Mesodermal cell (in vitro differentiated cells): ENCODE results near the gene NKG7.

Experiments used
- H3K27ac ChIP-seq: 2 replicates; pipeline ENCODE4 v1.7.0; 2013; ENCODE audit warnings: mild to moderate bottlenecking, low read depth, low read length, moderate library complexity; ENCODE audit not compliant: severe bottlenecking
- H3K36me3 ChIP-seq: 2 replicates; pipeline ENCODE4 v1.7.1; 2013; ENCODE audit warnings: mild to moderate bottlenecking, low read length, moderate library complexity; ENCODE audit not compliant: control insufficient read depth, insufficient read depth
- H3K4me1 ChIP-seq: one replicate; pipeline ENCODE4 v1.7.1; 2013; ENCODE audit warnings: mild to moderate bottlenecking, low read length; ENCODE audit not compliant: insufficient read depth, control insufficient read depth, poor library complexity, severe bottlenecking
- H3K4me3 ChIP-seq: 2 replicates; pipeline ENCODE4 v1.7.0; 2013; ENCODE audit warnings: low read length, control low read depth, mild to moderate bottlenecking; ENCODE audit not compliant: insufficient read depth, poor library complexity, severe bottlenecking; ENCODE audit errors: extremely low read depth
- H3K9me3 ChIP-seq: 2 replicates; pipeline ENCODE4 v1.7.1; 2013; ENCODE audit warnings: mild to moderate bottlenecking, low read length, moderate library complexity; ENCODE audit not compliant: control insufficient read depth
- WGBS, 2 experiments: methylation state at CpG; one replicate each; pipeline ENCODE4 v1.1.5; 2013; ENCODE audit warnings: missing lambda C conversion rate in 2 of 2; ENCODE audit not compliant: insufficient coverage in 2 of 2; 5-methylcytosine and 5-hydroxymethylcytosine counted together

NKG7 gene

DNA sequence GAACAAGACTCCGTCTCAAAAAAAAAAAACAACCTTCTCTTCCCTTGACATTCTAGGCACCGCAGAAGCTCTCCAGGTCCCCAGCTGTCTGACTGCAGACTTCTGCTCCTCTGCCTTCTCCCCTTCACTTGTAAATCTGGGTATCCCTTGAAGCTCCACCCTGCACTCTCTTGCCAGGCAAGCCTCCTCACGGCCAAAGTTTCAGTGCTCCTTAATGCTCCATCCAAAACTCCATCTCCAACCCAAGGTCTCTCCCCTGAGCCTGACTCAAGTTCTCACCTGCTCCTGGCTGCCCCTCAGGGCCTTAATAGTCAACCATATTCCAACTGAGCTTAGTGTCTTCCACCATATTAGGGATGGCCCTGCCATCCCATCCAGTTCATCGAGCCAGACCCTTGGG lies 2.2 kb downstream of the NKG7 start:
- no peaks in the 10 kb centered on the region for H3K36me3 ChIP-seq
- no peak overlapping the region for H3K4me3 ChIP-seq
- H3K9me3 ChIP-seq, result no peaks in the 10 kb centered on the region
- 88 to 92% methylated on average over 4 of the region's 4 CpGs for WGBS, 2 experiments
- H3K27ac ChIP-seq, result no peak overlapping the region
- H3K4me1 ChIP-seq, result peaks cover 17% of the 10 kb centered on the region

DNA sequence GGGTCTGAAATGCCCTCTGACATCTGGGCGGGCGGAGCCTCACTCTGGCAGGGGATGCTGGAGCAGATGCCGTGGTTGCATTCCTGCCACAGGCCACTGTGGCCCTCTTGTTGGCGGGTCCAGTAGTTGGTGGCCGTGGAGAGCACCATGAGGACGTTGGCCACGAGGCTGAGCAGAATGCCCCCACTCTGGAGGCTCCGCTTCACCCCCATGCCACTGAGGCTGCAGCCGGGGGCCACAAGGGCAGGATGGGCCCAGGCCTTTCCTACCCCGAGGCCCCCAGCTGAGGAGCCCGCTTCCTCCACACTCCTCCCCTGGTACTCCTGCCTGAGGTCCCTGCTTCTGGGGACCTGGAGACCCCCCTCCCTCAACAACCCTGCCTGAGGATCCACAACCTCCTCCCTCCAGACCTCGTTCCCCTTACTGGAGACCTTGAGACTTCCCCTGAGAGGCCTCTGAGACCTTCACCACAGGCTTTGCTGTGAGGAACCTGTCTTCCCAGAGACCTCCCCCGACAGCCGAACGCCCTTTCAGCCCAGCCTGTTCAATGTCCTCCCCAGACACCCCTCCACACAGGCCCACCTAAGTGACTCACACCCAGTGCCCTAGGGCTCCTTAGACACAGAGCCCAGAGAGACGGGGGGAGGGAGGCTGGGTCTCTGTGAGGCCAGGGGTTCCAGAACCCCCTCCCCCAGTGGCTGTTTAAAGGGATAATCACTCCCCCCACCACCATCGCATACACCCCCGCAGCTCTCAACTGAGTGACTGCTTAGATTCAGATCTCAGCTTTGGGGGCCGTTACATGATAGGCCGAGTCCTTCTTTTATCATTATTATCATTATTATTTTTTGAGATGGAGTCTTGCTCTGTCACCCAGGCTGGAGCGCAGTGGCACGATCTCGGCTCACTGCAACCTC lies 3.8 kb downstream of the NKG7 start, which contains the start of gene CLDND2:
CLDND2 (minus strand) TSS at position 638 of the 917 bp plus-strand sequence; CDS start at position 212, 426 bp downstream.
- peaks cover 27% of the 10 kb centered on the region for H3K4me1 ChIP-seq
- 47 to 59% methylated on average over 11 to 12 of the region's 23 CpGs for WGBS, 2 experiments
- H3K36me3 ChIP-seq, result no peaks in the 10 kb centered on the region
- no peaks in the 10 kb centered on the region for H3K9me3 ChIP-seq
- H3K4me3 ChIP-seq, result peak within 1 kb of the TSS; percentile 96
- peak within 1 kb of the TSS; percentile 91 for H3K27ac ChIP-seq

DNA sequence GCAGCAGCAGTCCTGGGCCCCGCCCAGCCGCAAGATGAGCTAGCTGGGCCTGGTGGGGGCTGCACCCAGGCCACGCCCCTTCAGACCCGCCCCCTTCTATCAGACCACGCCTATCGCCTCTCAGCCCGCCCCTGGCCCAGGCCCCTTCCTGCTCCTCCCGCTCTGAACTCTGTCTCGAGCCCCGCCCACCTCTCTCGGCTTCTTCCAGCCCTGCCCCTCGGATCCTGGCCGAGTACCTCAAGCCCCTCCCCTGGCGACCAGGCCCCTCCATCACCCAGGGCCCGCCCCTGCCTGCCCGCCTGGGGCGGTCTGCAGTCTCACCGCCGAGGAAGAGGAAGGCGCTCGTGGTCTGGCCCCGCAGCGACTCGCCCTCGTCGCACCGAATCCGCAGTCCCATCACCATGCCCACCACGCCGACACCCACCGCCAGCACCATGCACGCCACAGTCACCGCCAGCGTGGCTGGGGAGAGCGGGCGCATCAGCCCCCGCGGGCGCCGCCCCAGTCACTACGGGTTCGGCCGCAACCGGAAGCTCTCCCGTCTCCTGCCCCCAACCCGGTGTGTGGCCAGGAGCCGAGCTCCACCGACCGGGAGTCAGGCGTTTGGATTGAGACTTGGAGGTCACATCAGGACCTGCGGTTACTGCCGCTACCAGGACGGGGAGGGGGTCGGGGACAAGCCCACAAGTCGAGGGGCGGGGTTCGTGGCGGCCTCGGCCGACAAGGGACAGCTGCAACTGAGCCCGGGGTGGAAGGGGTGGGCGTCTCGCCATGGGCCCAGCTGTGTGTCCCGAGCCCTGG lies 4.7 kb downstream of the NKG7 start:
- H3K36me3 ChIP-seq, result no peaks in the 10 kb centered on the region
- 0 to 1% methylated on average over 51 to 54 of the region's 64 CpGs for WGBS, 2 experiments
- peak overlapping the region; percentile 96 for H3K4me3 ChIP-seq
- peaks cover 33% of the 10 kb centered on the region for H3K4me1 ChIP-seq
- peak overlapping the region; percentile 97 for H3K27ac ChIP-seq
- H3K9me3 ChIP-seq, result no peaks in the 10 kb centered on the region

DNA sequence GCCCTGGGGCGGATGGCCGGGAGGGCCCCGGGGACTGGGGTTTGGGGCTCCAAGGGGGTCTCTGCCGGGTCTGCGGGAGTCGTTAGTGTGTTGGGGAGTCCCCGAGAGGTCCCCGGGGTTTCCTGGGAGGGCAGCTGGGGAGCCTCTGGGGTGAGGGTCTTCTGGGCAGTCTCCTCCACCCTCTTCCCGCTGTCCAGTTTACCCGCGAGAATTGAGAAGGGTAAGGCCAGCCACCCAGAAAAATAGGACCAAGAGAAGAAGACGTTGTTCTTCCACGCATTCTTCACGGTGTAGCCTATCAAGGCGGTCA lies 5.2 kb downstream of the NKG7 start:
- peaks cover 36% of the 10 kb centered on the region for H3K4me1 ChIP-seq
- H3K36me3 ChIP-seq, result no peaks in the 10 kb centered on the region
- H3K9me3 ChIP-seq, result no peaks in the 10 kb centered on the region
- peak overlapping the region; percentile 96 for H3K4me3 ChIP-seq
- H3K27ac ChIP-seq, result peak overlapping the region; percentile 97
- 0% methylated on average over 8 to 10 of the region's 15 CpGs for WGBS, 2 experiments

DNA sequence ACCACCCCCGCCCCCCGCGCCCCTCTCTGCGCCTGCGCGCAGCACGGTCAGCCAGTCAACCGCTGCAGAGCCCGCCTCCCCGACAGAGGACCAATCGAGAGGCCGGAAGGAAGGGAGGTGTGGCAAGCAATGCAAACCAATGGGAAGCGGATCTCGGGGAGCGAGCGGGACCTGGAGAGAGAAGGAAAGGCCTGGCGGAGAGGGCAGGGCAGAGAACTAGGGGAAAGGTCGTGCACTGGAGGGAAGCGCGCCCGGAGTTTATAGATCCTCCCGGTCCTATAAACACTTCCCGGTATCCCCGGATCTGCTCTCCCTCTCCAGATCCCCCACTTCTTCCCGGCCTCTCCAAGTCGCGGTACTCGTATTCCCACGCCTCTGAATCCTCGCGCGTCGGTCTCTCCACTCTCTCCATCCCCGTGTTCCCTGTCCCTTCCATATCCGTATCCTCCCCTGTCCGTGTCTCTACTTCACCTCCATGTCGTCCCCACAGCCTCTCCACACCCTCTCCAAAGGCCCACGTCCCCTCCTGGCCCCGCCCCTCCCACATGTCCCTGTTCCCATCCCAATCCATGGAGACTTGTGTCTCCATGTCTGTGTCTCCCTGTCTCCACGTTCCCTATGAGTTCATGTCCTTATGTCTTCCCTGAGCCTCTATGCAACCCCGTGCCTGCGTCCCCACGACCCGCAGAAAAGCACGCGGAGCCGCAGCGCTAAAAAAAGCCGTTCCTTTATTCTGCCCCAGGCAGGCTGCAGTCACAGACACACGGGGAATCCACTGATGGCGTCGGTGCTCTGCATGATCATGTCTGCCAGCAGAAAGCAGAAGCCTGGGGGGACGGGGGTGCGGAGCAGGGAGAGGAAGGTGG lies 5.8 kb downstream of the NKG7 start:
- WGBS, 2 experiments, result 0 to 1% methylated on average over 44 to 45 of the region's 54 CpGs
- Histone ChIP-seq H3K36me3 (no peaks in the 10 kb centered on the region), H3K4me3 (peak overlapping the region; percentile 96), H3K4me1 (peaks cover 36% of the 10 kb centered on the region), H3K27ac (peak overlapping the region; percentile 97), H3K9me3 (no peaks in the 10 kb centered on the region)

DNA sequence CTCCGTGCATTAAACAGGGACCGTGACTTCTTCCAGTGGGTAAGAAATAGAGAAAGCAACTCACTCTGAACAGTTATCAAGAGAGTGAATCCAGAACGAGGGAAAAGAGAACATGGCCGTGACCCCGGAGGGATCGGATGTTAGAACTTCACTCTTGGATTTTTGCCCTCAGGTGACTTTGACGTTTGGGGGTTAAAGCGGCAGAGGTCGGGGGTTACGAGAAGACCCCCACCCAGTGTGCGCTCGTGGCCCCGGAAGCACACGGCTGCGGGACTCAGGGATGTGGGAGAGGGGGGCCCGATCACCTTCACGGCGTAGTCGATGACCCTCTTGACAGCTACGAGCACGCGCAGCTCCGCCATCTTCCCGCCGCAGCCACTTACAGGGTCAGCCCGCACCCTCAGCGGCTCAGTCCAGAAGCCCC lies 6.5 kb downstream of the NKG7 start, which contains the start of gene ETFB:
ETFB (minus strand) TSS at position 424 of the 424 bp plus-strand sequence; CDS start at position 362, 62 bp downstream.
- H3K9me3 ChIP-seq, result no peaks in the 10 kb centered on the region
- peak within 1 kb of the TSS; percentile 97 for H3K27ac ChIP-seq
- peak within 1 kb of the TSS; percentile 96 for H3K4me3 ChIP-seq
- no peaks in the 10 kb centered on the region for H3K36me3 ChIP-seq
- 0 to 2% methylated on average over 9 to 17 of the region's 27 CpGs for WGBS, 2 experiments
- peaks cover 36% of the 10 kb centered on the region for H3K4me1 ChIP-seq

DNA sequence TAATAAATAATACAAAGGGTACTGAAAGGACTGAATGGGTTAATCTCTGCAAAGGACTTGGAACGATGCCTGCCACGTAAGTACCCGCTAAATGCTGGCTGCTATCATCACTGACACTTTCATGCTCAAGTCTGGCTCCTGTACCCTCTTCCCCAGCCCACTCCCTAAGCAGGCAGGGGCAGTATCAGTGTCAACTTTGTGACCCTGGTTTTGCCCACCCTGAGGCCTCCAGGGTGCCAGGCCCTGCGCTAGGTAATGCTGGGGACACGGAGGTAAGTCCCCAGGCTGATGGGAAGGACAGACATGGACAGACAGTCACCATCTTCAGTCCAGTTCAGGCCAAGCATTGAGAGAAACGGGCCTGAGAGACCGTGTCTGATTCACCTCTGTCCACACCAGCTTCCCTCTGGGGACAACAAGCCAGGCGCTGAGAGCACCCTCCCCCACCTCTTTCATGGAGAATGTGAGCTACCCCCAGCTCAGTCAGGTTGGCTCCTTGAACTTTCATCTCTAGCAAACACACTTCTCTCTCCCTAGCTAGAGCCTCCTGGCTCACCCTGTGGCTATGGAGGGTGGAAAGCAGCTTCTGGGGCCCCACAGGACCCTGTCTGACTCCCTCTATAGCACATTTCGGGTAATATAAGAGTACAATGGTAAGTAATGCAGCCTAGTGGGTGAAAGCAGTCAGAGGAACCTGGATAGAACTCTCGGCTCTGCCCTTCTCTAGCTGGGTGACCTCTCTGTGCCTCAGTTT lies 7.1 kb downstream of the NKG7 start:
- Histone ChIP-seq H3K27ac (peak overlapping the region; percentile 72), H3K9me3 (no peaks in the 10 kb centered on the region), H3K36me3 (no peaks in the 10 kb centered on the region), H3K4me1 (peaks cover 36% of the 10 kb centered on the region), H3K4me3 (peak overlapping the region; percentile 96)
- WGBS, 2 experiments, result 41 to 49% methylated on average over 6 to 9 of the region's 10 CpGs

DNA sequence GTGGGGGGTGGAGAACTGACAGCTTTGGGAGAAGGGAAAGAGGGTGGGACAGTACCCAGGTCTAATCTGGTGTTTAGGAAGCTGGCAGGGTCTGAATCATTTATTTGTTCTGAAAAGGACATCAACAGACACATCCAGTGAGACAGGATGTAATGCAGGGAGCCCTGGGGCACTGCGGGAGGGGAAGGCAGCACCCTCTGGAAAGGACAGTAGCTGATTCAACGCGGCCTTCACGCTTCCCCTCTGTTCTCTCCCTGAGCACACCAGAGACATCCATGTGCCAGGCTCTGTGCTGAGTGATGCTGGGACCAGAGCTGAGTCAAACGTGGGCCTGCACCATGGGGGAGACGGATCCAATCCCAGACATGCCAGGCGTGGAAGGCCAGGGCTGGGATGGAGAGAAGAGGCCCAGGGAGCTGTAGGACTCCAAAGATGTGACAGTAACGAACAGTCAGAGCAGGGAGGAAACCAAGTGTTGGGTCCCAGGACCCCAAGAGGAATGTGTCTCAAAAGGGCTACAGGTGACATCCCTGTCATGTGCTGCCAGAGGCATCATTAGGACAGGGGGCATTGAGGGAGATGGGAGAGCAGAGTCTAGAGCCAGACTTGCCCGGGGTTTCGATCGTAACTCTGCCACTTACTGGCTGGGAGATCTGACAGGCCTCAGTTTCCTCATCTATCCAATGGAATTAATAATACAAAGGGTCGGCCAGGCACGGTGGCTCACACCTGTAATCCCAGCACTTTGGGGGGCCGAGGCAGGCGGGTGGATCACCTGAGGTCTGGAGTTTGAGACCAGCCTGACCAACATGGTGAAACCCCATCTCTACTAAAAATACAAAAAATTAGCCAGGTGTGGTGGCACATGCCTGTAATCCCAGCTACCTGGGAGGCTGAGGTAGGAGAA lies 8.0 kb downstream of the NKG7 start:
- H3K36me3 ChIP-seq, result no peaks in the 10 kb centered on the region
- WGBS, 2 experiments, result 80 to 81% methylated on average over 15 of the region's 15 CpGs
- H3K9me3 ChIP-seq, result no peaks in the 10 kb centered on the region
- peaks cover 39% of the 10 kb centered on the region for H3K4me1 ChIP-seq
- H3K27ac ChIP-seq, result no peak overlapping the region
- H3K4me3 ChIP-seq, result no peak overlapping the region

DNA sequence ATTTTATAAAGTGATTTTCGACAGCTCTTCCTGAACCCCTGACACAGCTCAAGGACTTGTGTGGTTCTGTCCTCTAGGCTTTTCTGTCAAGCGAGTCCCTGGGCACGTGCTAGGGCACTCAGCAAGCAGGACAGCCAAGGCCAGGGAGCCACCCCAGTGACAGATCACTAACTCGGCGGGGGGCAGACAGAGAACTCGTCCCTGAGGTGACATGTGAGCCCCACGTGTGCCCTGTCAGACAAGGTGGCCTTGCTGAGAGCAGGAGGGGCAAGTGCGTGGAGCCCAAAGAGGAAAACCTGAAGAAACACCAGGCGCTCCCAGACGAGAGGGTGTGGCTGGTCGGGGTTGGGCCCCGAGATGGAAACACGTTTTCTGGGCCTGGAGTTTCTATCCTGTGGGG lies 11.2 kb downstream of the NKG7 start:
- Histone ChIP-seq H3K4me1 (peaks cover 34% of the 10 kb centered on the region), H3K27ac (no peak overlapping the region), H3K9me3 (no peaks in the 10 kb centered on the region), H3K36me3 (no peaks in the 10 kb centered on the region), H3K4me3 (no peak overlapping the region)
- 87 to 95% methylated on average over 12 to 13 of the region's 13 CpGs for WGBS, 2 experiments
